Astrocyte of the cerebellum (primary cell): Measurements from ENCODE around the gene FOXP2.

Experiments used
- DNase-seq: peaks from one replicate; pipeline ENCODE4 v3.0.0-alpha.2; 2011; ENCODE audit warnings: low read depth
- H3K4me3 ChIP-seq: 2 replicates; pipeline ENCODE4 v1.5.1; 2011; ENCODE audit warnings: mild to moderate bottlenecking, low read depth, low read length, moderate library complexity
- in situ Hi-C: cut with HindIII; loops from 2 replicates; pipeline ENCODE4 v1.10.0; 2017; ENCODE audit warnings: low sequenced_read_pairs
- TF ChIP-seq, protein P1 (sequence below): IDR thresholded peaks from 2 replicates; pipeline ENCODE4 v1.5.1; 2012; ENCODE audit warnings: low read length, low read depth, moderate library complexity, mild to moderate bottlenecking; ENCODE audit errors: missing control alignments

FOXP2 gene

DNA sequence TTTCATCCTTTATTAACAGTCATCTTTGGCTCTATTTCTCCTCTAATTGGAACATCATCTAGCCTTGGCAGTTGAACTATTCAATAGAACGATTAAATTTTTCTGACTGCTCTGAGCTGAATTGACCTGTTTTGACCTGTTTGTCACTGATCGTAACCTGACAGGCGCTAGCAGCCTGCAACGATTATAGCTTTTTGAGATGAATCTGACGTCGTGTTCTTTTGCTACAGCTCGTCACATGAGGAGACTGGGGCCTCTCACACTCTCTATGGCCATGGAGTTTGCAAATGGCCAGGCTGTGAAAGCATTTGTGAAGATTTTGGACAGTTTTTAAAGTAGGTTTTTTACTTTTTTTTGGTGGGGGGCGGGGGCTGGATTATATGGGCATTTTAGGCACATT lies 229.8 kb downstream of the FOXP2 start:
- H3K4me3 ChIP-seq, result no peak overlapping the region
- TF ChIP-seq, protein P1, sequence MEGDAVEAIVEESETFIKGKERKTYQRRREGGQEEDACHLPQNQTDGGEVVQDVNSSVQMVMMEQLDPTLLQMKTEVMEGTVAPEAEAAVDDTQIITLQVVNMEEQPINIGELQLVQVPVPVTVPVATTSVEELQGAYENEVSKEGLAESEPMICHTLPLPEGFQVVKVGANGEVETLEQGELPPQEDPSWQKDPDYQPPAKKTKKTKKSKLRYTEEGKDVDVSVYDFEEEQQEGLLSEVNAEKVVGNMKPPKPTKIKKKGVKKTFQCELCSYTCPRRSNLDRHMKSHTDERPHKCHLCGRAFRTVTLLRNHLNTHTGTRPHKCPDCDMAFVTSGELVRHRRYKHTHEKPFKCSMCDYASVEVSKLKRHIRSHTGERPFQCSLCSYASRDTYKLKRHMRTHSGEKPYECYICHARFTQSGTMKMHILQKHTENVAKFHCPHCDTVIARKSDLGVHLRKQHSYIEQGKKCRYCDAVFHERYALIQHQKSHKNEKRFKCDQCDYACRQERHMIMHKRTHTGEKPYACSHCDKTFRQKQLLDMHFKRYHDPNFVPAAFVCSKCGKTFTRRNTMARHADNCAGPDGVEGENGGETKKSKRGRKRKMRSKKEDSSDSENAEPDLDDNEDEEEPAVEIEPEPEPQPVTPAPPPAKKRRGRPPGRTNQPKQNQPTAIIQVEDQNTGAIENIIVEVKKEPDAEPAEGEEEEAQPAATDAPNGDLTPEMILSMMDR, result no peak
- DNase-seq, result no peak
- in situ Hi-C loops, result no loop called here

GRCh38 chr7:114645451-114645850 lies 230.8 kb downstream of the FOXP2 start:
- in situ Hi-C loops, result no loop called here
- TF ChIP-seq, protein P1, result no peak
- DNase-seq, result no peak
- H3K4me3 ChIP-seq, result no peak overlapping the region

GRCh38 chr7:114647518-114647917 lies 232.9 kb downstream of the FOXP2 start:
- in situ Hi-C loops, result no loop called here
- TF ChIP-seq, protein P1, result no peak

DNA sequence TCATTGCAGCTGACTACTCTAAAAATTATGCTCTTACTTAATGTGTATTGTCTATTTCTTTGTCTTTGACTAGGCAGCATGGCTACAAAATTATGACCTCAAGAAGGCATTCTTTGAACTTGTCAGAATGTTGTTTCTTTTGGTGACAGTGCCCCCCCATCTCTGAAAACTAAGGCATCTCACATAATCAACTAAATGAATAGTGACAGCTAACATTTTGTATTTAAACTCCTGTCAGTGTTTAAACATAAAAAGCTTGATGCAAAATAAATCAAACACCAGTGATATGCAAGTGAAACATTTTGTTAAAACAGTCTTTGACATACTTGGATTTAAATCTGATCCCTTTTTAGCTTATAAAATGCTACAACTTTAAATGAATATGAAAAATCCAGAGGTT lies 233.5 kb downstream of the FOXP2 start:
- H3K4me3 ChIP-seq, result no peak overlapping the region
- in situ Hi-C loops, result no loop called here
- TF ChIP-seq, protein P1, result no peak
- no peak for DNase-seq

More at GRCh38 chr7:114647518-114647917, 232.9 kb downstream of the FOXP2 start:
- DNase-seq, result no peak
- no peak overlapping the region for H3K4me3 ChIP-seq

- in situ Hi-C loops, result no loop called here
- DNase-seq, result no peak
- no peak overlapping the region for H3K4me3 ChIP-seq
- TF ChIP-seq, protein P1, result no peak
Observed at GRCh38 chr7:114648680-114649079, 234.1 kb downstream of the FOXP2 start.

GRCh38 chr7:114649689-114650088 lies 235.1 kb downstream of the FOXP2 start:
- DNase-seq, result no peak
- no peak overlapping the region for H3K4me3 ChIP-seq
- TF ChIP-seq, protein P1, result no peak
- in situ Hi-C loops, result no loop called here

GRCh38 chr7:114650491-114650890 lies 235.9 kb downstream of the FOXP2 start:
- TF ChIP-seq, protein P1, result no peak
- in situ Hi-C loops, result no loop called here
- H3K4me3 ChIP-seq, result no peak overlapping the region
- DNase-seq, result no peak
